Stimulated activated CD4-positive, alpha-beta T cell treated with anti-CD3 and anti-CD28 coated beads, TNF-alpha, amount 100 ng/mL, for 1 hour (primary cell): ENCODE results near the gene SLC2A1.

Experiments
- DNase-seq, 3 donors: peaks; one replicate each; pipeline ENCODE4 v3.0.0-alpha.2; 2020; ENCODE audit warnings: low read depth in 3 of 3, low spot score in 1 of 3

SLC2A1 gene

DNA sequence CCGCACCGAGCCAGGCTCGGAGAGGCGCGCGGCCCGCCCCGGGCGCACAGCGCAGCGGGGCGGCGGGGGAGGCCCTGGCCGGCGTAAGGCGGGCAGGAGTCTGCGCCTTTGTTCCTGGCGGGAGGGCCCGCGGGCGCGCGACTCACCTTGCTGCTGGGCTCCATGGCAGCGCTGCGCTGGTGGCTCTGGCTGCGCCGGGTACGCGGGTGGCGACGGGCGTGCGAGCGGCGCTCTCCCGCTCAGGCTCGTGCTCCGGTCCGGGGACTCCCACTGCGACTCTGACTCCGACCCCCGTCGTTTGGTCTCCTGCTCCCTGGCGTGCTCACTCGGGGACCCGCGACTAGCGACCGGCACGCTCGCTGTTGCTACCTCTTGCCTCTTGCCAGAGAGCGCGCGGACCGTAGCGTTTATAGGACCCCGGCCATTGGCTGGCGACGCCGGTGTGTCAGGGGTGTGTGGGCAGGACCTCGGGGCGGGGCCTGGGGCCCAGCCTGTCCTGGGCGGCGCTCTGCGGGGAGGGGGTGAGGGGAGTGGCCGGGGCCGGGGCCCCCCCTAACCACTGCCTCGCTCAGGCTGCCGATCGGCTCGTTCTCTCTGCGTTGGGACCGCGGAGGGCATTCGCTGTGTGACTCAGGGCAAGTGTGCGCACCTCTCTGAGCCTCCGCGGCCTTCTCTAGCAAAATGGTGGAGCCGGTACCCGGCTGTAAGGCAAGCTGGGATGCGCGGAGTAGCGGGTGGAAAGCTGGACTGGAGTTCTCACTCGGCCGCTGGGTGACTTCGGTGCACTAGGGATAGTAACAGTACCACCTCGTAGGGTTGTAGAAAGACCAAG is at the start of gene SLC2A1:
TSS of gene SLC2A1 (minus strand) at position 381 of the 832 bp plus-strand sequence. CDS start at position 164, 217 bp downstream.
- DNase-seq, result peak; percentile 88 to 94 (median 90)

- DNase-seq, result no peak
Observed at GRCh38 chr1:43007377-43008114, 48.9 kb upstream of the SLC2A1 start.

GRCh38 chr1:43005460-43006361 is 47.0 kb upstream of the SLC2A1 start:
- DNase-seq, result no peak

DNA sequence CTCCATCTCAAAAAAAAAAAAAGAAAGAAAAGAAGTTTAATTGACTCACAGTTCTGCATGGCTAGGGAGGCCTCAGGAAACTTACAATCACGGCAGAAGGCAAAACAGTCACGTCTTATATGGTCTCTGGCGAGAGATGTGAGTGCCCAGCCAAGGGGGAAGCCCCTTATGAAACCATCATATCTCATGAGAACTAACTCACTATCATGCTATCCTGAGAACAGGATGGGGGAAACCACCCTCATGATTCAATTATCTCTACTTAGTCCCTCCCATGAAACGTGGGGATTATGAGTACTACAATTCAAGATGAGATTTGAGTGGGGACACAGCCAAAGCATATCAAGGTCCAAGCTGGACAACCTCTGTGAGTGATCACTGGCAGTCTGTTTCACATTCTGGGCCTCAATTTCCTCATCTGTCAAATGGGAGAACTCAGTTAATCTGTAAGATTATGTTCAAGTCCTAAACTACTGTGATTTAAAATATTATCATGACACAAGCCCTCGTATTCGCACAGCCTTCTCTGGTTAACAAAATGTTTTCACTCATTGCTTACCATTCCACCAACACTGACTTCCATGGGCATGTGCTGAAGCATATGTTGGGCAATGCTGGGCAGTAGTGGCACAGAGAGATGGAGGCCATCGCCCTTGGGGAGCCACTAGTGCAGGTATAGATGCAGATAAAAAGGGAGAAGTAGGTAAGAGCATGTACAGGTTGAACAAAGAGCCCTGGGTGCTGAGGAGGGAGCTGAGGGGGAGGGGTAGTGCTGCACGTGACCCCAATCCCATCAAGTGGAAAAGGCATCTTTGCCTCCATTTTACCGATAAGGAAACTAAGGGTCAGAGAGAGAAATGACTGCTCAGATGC is 46.2 kb upstream of the SLC2A1 start:
- DNase-seq, result no peak

DNA sequence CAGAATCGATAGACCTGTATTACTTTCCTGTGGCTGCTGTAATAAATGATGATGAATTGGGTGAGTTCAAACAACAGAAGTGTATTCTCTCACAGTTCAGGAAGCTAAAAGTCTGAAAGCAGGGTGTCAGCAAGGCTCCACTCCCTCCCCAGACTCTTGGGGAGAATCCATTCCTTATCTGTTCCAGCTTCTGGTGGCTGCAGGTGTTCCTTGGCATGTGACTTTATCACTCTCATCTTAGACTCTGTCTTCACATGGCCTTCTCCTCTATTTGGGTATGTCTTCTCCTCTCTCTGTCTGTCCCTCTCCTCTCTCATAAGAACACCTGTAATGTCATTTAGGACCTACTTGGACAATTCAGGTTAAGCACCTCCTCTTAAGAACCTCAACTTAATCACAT is 44.1 kb upstream of the SLC2A1 start:
- DNase-seq, result no peak

DNA sequence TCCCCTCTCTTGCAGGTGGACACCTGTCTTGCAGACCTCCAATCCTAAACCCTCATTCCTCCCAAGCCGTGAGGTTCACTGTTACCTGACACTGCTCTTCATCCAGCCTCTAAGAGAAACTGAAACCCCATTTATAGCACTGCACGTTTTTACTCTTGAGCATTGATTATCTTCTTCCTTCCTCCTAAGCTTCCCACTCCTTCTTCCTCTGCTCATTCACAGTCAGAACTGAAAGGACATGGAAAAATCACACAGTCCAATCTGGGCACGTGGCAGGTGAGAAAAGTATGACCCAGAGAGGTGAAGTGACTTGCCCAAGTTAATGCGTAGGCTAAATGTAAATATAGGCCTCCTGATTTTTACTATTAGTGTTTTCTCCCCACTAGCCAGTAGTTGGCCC is 43.4 kb upstream of the SLC2A1 start:
- no peak for DNase-seq

DNA sequence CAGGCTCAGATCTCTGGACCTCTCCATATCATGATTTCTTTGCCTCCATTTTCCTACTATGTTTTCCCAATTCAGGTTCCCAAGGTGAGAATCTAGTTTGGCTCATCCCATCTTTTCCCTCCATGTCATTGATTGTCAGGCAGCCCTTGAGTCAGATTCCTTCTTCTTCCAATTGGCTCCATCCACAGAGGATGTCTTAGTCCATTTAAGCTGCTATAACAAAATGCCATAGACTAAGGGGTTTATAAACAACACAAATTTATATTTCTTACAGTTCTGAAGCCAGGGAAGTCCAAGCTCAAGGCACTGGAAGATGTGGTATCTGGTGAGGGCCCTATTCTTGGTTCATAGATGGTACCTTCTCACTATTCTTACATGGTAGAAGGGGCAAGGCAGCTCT is 42.8 kb upstream of the SLC2A1 start:
- DNase-seq, result no peak

GRCh38 chr1:43000271-43000670 is 41.6 kb upstream of the SLC2A1 start:
- DNase-seq, result no peak

DNA sequence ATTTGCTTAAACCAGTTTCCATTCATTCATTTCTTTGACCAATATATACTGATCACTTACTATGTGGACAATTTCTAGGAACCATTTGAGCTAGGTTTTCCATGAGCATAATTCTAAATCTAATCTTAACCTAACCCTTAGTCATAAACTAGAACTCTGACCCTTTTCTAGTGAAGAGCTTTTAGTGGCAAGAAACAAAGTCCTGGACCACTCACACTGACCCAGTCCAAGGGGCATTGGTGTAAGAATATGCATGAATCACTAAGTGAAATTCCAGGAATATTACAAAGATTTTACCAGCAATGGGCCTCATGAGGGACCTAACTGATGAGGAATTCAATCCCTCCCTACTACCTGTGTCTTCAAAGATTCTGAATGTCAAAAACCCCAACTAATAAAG is 40.6 kb upstream of the SLC2A1 start:
- DNase-seq, result no peak

- DNase-seq, result no peak
Observed at GRCh38 chr1:42998386-42998785, 39.7 kb upstream of the SLC2A1 start.

GRCh38 chr1:42996384-42996970 is 37.8 kb upstream of the SLC2A1 start:
- no peak for DNase-seq

GRCh38 chr1:42993502-42994136 is 35.0 kb upstream of the SLC2A1 start:
- DNase-seq, result no peak

DNA sequence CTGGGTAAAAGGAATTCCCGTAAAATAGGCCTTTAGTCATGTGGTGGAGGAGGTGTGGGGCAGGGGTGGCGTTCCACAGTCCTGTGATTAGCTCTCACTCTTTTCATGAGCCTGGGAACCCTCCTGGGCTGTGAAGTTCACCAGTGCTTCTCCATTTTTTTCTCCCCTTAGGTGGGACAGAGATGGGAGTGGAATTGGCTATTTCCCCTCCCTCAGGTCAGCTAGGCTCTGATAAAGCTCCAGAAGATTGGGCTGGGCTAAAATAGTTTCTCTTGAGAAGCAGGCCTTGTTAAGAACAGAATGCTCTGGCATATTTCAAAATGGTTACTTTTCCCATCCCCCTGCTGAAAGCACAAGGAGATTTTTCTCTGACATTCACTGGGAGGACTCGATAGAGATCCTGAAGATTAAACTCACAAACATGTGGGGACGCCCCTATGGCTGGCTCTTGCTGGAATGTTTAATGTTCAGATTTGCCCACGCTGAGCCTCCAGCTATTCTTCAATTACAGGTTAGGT is 33.4 kb upstream of the SLC2A1 start:
- DNase-seq, result no peak

DNA sequence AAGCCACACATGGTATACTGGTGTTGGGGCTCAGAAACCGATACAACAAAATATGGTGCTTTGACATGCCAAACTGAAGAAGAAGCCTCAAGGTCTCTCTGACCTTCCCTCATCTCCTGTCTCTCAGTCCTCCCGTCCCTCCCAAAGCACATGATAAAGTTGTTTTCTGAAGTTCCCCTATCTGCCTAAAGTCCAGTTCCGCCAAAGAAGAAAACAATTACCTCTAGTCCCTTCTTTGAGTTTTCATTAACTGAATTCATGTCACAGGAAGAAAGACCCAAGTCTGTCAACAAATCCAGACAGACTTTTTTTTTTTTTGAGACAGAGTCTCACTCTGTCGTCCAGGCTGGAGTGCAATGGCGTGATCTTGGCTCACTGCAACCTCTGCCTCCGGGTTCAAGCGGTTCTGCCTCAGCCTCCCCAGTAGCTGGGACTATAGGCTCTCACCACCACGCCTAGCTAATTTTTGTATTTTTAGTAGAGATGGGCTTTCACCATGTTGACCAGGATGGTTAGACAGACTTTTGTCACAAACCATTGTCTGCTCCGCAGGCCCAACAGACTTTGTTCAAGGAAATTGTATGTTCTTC is 32.2 kb upstream of the SLC2A1 start:
- DNase-seq, result no peak

- DNase-seq, result no peak
Observed at GRCh38 chr1:42983693-42984092, 25.0 kb upstream of the SLC2A1 start.

DNA sequence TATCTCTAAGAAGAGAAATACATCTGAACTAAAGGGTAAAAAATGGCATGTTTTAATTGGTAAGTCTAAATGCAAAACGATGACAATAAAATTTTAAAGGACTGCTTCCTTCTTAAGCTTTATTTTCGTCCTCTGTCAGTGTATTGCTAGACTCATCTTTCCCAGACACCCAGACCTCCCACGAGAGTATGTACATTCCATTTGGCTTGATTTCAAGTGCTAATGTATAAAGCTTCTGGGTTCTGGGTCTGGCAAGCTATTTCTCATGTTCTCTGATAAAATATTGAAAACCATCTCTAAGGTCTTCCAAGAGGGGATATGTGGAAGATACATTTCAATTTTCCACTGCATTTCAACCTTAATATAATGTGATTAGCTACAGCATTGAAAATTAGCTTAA is 24.6 kb upstream of the SLC2A1 start:
- no peak for DNase-seq

- no peak for DNase-seq
Observed at GRCh38 chr1:42982641-42983040, 24.0 kb upstream of the SLC2A1 start.

DNA sequence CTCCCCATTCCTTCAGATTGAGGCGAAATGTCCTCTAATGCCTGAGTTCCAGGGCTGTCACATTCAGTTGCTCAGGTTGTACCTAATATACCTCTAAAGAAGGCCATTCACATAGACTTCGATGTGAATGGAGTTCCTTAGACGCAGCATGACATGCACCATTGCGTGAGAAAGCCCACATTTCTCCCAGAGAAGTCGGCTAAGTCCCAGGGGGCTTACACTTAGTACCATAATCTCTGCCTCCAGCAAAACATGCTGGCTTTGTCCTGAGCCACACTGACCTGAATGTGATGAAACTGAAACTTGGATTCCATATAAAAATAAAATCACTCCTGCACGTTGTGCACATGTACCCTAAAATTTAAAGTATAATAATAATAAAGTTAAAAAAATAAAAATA is 23.2 kb upstream of the SLC2A1 start:
- no peak for DNase-seq

GRCh38 chr1:42981255-42981805 is 22.7 kb upstream of the SLC2A1 start:
- no peak for DNase-seq
